ENCODE results near the gene LIMK2. TPM values are rescaled to one million over a fixed set of nuclear protein-coding genes. Genes with fewer than 3 reads are reported as not detected.

LIMK2 gene
- total and polyA plus RNA-seq, 10 of the 15 experiments (the other 5 are each of a cell fraction or from before 2014, with no cell fraction given) = 2.9 to 40.4 (median 26.7) TPM

DNA sequence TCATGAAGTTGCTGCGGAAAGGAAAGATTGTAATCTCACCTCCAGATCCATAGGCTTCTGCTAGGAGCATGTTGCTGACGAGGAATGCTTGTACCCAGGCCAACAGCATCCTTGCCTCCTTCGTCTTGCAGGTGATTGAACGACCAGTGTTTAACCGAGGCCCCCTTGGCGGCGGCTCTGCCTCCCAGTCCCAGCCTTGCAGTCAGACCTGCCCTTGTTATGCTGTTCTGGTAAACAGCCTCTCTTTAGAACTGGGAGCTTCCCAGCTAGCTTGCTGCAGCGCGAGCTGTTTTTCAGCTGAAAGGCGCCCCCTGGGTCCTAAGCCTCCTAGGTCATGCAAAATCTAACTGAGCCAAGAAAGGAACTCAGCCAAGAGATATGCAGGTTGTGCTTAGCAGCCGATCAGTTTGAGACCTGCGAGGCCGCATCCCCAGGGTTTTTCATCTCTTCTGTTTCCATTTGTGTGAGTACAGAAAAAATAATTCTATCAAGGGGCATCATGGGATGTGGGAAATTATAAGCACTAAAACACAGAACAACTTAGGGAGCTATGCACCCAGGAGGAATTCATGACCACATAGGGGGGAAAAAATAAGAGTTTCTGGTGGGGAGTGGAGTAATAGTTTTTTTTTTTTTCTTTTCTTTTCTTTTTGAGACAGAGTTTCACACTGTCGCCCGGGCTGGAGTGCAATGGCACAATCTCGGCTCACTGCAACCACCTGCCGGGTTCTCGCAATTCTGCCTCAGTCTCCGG, 80.3 kb downstream of the LIMK2 start, which contains the start of gene PIK3IP1 (continued):
- no peak for TF ChIP-seq CREB1 (IDR thresholded peaks at IDR 0.05; ENCODE audit: low read depth)
- TF ChIP-seq SUZ12 (IDR thresholded peaks at IDR 0.05; ENCODE audit: unreplicated experiment) = no peak
- no peak for TF ChIP-seq PAX8 (IDR thresholded peaks at IDR 0.05)
- no peak for TF ChIP-seq HDAC2 (IDR thresholded peaks at IDR 0.05)
- TF ChIP-seq JUND (IDR thresholded peaks at IDR 0.05; ENCODE audit: low read depth, low read length) = no peak
- TF ChIP-seq MTA2 (IDR thresholded peaks at IDR 0.05; ENCODE audit: low read depth) = no peak
- no peak for TF ChIP-seq TBL1XR1 (IDR thresholded peaks at IDR 0.05; ENCODE audit: low read depth, low read length)
- TF ChIP-seq NFXL1 (IDR thresholded peaks at IDR 0.05; ENCODE audit: borderline replicate concordance) = no peak
- TF ChIP-seq, protein P1, sequence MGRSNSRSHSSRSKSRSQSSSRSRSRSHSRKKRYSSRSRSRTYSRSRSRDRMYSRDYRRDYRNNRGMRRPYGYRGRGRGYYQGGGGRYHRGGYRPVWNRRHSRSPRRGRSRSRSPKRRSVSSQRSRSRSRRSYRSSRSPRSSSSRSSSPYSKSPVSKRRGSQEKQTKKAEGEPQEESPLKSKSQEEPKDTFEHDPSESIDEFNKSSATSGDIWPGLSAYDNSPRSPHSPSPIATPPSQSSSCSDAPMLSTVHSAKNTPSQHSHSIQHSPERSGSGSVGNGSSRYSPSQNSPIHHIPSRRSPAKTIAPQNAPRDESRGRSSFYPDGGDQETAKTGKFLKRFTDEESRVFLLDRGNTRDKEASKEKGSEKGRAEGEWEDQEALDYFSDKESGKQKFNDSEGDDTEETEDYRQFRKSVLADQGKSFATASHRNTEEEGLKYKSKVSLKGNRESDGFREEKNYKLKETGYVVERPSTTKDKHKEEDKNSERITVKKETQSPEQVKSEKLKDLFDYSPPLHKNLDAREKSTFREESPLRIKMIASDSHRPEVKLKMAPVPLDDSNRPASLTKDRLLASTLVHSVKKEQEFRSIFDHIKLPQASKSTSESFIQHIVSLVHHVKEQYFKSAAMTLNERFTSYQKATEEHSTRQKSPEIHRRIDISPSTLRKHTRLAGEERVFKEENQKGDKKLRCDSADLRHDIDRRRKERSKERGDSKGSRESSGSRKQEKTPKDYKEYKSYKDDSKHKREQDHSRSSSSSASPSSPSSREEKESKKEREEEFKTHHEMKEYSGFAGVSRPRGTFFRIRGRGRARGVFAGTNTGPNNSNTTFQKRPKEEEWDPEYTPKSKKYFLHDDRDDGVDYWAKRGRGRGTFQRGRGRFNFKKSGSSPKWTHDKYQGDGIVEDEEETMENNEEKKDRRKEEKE (IDR thresholded peaks at IDR 0.05) = no peak
- TF ChIP-seq, protein P2, sequence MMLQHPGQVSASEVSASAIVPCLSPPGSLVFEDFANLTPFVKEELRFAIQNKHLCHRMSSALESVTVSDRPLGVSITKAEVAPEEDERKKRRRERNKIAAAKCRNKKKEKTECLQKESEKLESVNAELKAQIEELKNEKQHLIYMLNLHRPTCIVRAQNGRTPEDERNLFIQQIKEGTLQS (IDR thresholded peaks at IDR 0.05; ENCODE audit: borderline replicate concordance, extremely low read depth, low read depth, low read length) = no peak
- TF ChIP-seq ZNF24 (IDR thresholded peaks at IDR 0.05) = no peak
- TF ChIP-seq, protein P3, sequence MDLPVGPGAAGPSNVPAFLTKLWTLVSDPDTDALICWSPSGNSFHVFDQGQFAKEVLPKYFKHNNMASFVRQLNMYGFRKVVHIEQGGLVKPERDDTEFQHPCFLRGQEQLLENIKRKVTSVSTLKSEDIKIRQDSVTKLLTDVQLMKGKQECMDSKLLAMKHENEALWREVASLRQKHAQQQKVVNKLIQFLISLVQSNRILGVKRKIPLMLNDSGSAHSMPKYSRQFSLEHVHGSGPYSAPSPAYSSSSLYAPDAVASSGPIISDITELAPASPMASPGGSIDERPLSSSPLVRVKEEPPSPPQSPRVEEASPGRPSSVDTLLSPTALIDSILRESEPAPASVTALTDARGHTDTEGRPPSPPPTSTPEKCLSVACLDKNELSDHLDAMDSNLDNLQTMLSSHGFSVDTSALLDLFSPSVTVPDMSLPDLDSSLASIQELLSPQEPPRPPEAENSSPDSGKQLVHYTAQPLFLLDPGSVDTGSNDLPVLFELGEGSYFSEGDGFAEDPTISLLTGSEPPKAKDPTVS (IDR thresholded peaks at IDR 0.05; ENCODE audit: low read depth, low read length) = no peak
- TF ChIP-seq GABPA (IDR thresholded peaks at IDR 0.05; ENCODE audit: low read depth) = no peak
- no peak for TF ChIP-seq EZH2 (IDR thresholded peaks at IDR 0.05; ENCODE audit: borderline replicate concordance, control insufficient read depth, low read depth, low read length)
- no peak for TF ChIP-seq SUPT20H (IDR thresholded peaks at IDR 0.05; ENCODE audit: borderline replicate concordance, control insufficient read depth, low read depth, low read length)
- TF ChIP-seq ZSCAN29 (IDR thresholded peaks at IDR 0.05) = no peak
- TF ChIP-seq, protein P4, sequence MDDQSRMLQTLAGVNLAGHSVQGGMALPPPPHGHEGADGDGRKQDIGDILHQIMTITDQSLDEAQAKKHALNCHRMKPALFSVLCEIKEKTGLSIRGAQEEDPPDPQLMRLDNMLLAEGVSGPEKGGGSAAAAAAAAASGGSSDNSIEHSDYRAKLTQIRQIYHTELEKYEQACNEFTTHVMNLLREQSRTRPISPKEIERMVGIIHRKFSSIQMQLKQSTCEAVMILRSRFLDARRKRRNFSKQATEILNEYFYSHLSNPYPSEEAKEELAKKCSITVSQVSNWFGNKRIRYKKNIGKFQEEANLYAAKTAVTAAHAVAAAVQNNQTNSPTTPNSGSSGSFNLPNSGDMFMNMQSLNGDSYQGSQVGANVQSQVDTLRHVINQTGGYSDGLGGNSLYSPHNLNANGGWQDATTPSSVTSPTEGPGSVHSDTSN (IDR thresholded peaks at IDR 0.05; ENCODE audit: insufficient replicate concordance, low read depth, low read length) = no peak
- no peak for TF ChIP-seq CEBPB (IDR thresholded peaks at IDR 0.05; ENCODE audit: borderline replicate concordance in 1 of 2, low read depth in 2 of 2, low read length in 2 of 2)
- TF ChIP-seq LARP7 (IDR thresholded peaks at IDR 0.05) = 0 out of 2 replicates have a peak, but pooled peaks have one; percentile 43
- no peak for TF ChIP-seq SRF (IDR thresholded peaks at IDR 0.05; ENCODE audit: low read depth in 2 of 2, low read length in 2 of 2)
- TF ChIP-seq, protein P5, sequence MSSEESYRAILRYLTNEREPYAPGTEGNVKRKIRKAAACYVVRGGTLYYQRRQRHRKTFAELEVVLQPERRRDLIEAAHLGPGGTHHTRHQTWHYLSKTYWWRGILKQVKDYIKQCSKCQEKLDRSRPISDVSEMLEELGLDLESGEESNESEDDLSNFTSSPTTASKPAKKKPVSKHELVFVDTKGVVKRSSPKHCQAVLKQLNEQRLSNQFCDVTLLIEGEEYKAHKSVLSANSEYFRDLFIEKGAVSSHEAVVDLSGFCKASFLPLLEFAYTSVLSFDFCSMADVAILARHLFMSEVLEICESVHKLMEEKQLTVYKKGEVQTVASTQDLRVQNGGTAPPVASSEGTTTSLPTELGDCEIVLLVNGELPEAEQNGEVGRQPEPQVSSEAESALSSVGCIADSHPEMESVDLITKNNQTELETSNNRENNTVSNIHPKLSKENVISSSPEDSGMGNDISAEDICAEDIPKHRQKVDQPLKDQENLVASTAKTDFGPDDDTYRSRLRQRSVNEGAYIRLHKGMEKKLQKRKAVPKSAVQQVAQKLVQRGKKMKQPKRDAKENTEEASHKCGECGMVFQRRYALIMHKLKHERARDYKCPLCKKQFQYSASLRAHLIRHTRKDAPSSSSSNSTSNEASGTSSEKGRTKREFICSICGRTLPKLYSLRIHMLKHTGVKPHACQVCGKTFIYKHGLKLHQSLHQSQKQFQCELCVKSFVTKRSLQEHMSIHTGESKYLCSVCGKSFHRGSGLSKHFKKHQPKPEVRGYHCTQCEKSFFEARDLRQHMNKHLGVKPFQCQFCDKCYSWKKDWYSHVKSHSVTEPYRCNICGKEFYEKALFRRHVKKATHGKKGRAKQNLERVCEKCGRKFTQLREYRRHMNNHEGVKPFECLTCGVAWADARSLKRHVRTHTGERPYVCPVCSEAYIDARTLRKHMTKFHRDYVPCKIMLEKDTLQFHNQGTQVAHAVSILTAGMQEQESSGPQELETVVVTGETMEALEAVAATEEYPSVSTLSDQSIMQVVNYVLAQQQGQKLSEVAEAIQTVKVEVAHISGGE (CRISPR knock-in tag; IDR thresholded peaks at IDR 0.05) = no peak

Measured in GM12878 (cell line).